Hematopoietic multipotent progenitor cell (in vitro differentiated cells): ENCODE results near the gene ARL6IP1. TPM values are rescaled to one million over a fixed set of nuclear protein-coding genes. Genes with fewer than 3 reads are reported as not detected.
"Not testable (repeated sequence)": the region's sequence is repeated elsewhere in the genome, so short reads cannot be mapped to it uniquely, and the experiment has no call there.

ENCODE experiments used
- DNase-seq, 3 donors: peaks; one replicate each; pipeline ENCODE4 v3.0.0-alpha.2; 2011 to 2015; ENCODE audit warnings: low read depth in 2 of 3, low spot score in 2 of 3
- total RNA-seq: library from RNA; depleted of rRNA; stranded (reverse); fragments of >200 nt; gene quantifications from one replicate; pipeline ENCODE4 v1.2.3, GENCODE V29; 2012

The ARL6IP1 gene
- total RNA-seq, 1 donor: 225 TPM

- no peak for DNase-seq
Measured at GRCh38 chr16:18800293-18800692, 1.1 kb downstream of the ARL6IP1 start.

GRCh38 chr16:18799500-18799899 lies 1.8 kb downstream of the ARL6IP1 start:
- DNase-seq: no peak

- no peak for DNase-seq
Measured at GRCh38 chr16:18797746-18798145, 3.6 kb downstream of the ARL6IP1 start.

GRCh38 chr16:18796377-18796776 lies 5.0 kb downstream of the ARL6IP1 start:
- no peak for DNase-seq

GRCh38 chr16:18792836-18793433 lies 8.4 kb downstream of the ARL6IP1 start:
- DNase-seq: no peak

- DNase-seq: peak; percentile 82 to 98 (median 97)
Measured at GRCh38 chr16:18789850-18790706, 11.3 kb downstream of the ARL6IP1 start, which contains the start of gene RPS15A. RPS15A (minus strand) TSS chr16:18790334; CDS start chr16:18789113, 1,221 bp downstream.

GRCh38 chr16:18789515-18789849 lies 11.9 kb downstream of the ARL6IP1 start:
- no peak for DNase-seq

- no peak for DNase-seq
Measured at GRCh38 chr16:18788828-18789514, 12.4 kb downstream of the ARL6IP1 start.

GRCh38 chr16:18784917-18785623 lies 16.3 kb downstream of the ARL6IP1 start:
- no peak for DNase-seq

GRCh38 chr16:18783430-18784341 lies 17.7 kb downstream of the ARL6IP1 start:
- DNase-seq: no peak

- peak in 1 of 3 donors; percentile 50 for DNase-seq
Measured at GRCh38 chr16:18782697-18783429, 18.5 kb downstream of the ARL6IP1 start.

- not testable (repeated sequence) for DNase-seq
Measured at GRCh38 chr16:18781232-18781631, 20.1 kb downstream of the ARL6IP1 start.

GRCh38 chr16:18780460-18781026 lies 20.8 kb downstream of the ARL6IP1 start:
- not testable (repeated sequence) for DNase-seq

GRCh38 chr16:18777664-18778063 lies 23.7 kb downstream of the ARL6IP1 start:
- DNase-seq: not testable (repeated sequence)

GRCh38 chr16:18776334-18776733 lies 25.0 kb downstream of the ARL6IP1 start:
- not testable (repeated sequence) for DNase-seq

- peak in 1 of 3 donors; percentile 29 for DNase-seq
Measured at GRCh38 chr16:18774651-18775050, 26.7 kb downstream of the ARL6IP1 start.

GRCh38 chr16:18772171-18772570 lies 29.2 kb downstream of the ARL6IP1 start:
- DNase-seq: peak in 2 of 3 donors; percentile 46 to 80

GRCh38 chr16:18770336-18770962 lies 30.9 kb downstream of the ARL6IP1 start:
- DNase-seq: not testable (repeated sequence)
